Endothelial cell of umbilical vein (primary cell): ENCODE data around the gene C11orf58. TPM values are rescaled to one million over a fixed set of nuclear protein-coding genes. Genes with fewer than 3 reads are reported as not detected.

Source experiments
- BruUV-seq: library from RNA; stranded (reverse); fragments of 400-500 nt; replicated peaks from 2 replicates; lab custom pipeline; 2021; lab: Mats Ljungman, UMichigan
- CTCF ChIA-PET: fragments of 300-600, 350-600 bp; sonication (Branson Sonifier 250); formaldehyde crosslinking; loops from one replicate; lab custom pipeline; 2021; ENCODE audit warnings: antibody characterized with exemption, inconsistent platforms; lab: Charles Lee
- POLR2A ChIA-PET: fragments of 300-600, 350-600 bp; sonication (Branson Sonifier 250); formaldehyde crosslinking; loops from one replicate; lab custom pipeline; 2021; ENCODE audit warnings: antibody characterized with exemption, inconsistent platforms; lab: Charles Lee
- DNase-seq: peaks from one replicate; pipeline ENCODE4 v3.0.0-alpha.2; 2011; ENCODE audit warnings: low read depth, low spot score
- FAIRE-seq: peaks from 2 replicates; lab custom pipeline; 2011; peaks lifted over from hg19 to GRCh38; lab: Jason Lieb, UNC
- H2AFZ ChIP-seq: 2 replicates; pipeline ENCODE4 v1.6.0; 2012; ENCODE audit warnings: low read depth, low read length, control low read depth, inconsistent platforms
- H3K27ac ChIP-seq: 2 replicates; pipeline ENCODE4 v1.5.1; 2011; ENCODE audit warnings: low read depth, mild to moderate bottlenecking, control low read depth, low read length, moderate library complexity; ENCODE audit not compliant: insufficient read depth
- H3K27me3 ChIP-seq, 2 experiments: 2 replicates each; pipeline versions ENCODE4 v1.6.0 to v1.6.1; 2011; ENCODE audit warnings: low read length in 2 of 2, mixed read lengths in 1 of 2; ENCODE audit not compliant: control insufficient read depth in 2 of 2, insufficient read depth in 2 of 2
- H3K36me3 ChIP-seq, 2 experiments: 2 replicates in 1 of 2; 3 replicates in 1 of 2; pipeline ENCODE4 v1.5.1; 2011; ENCODE audit warnings: low read length in 2 of 2, mild to moderate bottlenecking in 1 of 2, moderate library complexity in 1 of 2; ENCODE audit not compliant: control insufficient read depth in 2 of 2, insufficient read depth in 2 of 2; ENCODE audit errors: extremely low read depth in 1 of 2
- H3K4me1 ChIP-seq: 3 replicates; pipeline ENCODE4 v1.5.1; 2011; ENCODE audit warnings: mild to moderate bottlenecking, low read length; ENCODE audit not compliant: control insufficient read depth, insufficient read depth; ENCODE audit errors: extremely low read depth
- H3K4me2 ChIP-seq: 2 replicates; pipeline ENCODE4 v1.6.1; 2011; ENCODE audit warnings: low read length, control low read depth, mixed read lengths; ENCODE audit not compliant: insufficient read depth
- H3K4me3 ChIP-seq, 3 experiments: fragments of 200-600 bp in 1 of 3; sonication (generic), shearing (Covaris generic) in 1 of 3; replicated peaks in 1 of 3; 2 replicates each; pipeline ENCODE4 v1.5.1; 2011 to 2016; ENCODE audit warnings: control low read depth in 3 of 3, low read length in 3 of 3, mild to moderate bottlenecking in 2 of 3, inconsistent platforms in 1 of 3, low read depth in 1 of 3, moderate library complexity in 1 of 3; ENCODE audit not compliant: insufficient read depth in 1 of 3
- H3K79me2 ChIP-seq: 2 replicates; pipeline ENCODE4 v1.6.0; 2012; ENCODE audit warnings: low read length, inconsistent platforms; ENCODE audit not compliant: control insufficient read depth, insufficient read depth
- H3K9ac ChIP-seq: replicated peaks from 2 replicates; pipeline ENCODE3; 2011; ENCODE audit warnings: low read length, control low read depth; ENCODE audit not compliant: insufficient read depth; ENCODE audit errors: extremely low read depth
- H3K9me1 ChIP-seq: replicated peaks from 3 replicates; pipeline ENCODE4 v1.6.0; 2011; ENCODE audit warnings: mild to moderate bottlenecking, low read length; ENCODE audit not compliant: control insufficient read depth, insufficient read depth; ENCODE audit errors: extremely low read depth
- H3K9me3 ChIP-seq: replicated peaks from 2 replicates; pipeline ENCODE4 v1.5.1; 2012; ENCODE audit warnings: low read length, inconsistent platforms; ENCODE audit not compliant: control insufficient read depth, insufficient read depth
- H4K20me1 ChIP-seq: replicated peaks from 2 replicates; pipeline ENCODE3; 2011; ENCODE audit warnings: mild to moderate bottlenecking, low read length; ENCODE audit not compliant: control insufficient read depth, insufficient read depth; ENCODE audit errors: extremely low read depth
- EZH2 ChIP-seq: IDR thresholded peaks from 2 replicates; pipeline ENCODE4 v1.6.1; 2012; ENCODE audit warnings: borderline replicate concordance, low read depth, mild to moderate bottlenecking, moderate library complexity, low read length, inconsistent platforms; ENCODE audit not compliant: severe bottlenecking
- FOS ChIP-seq: IDR thresholded peaks from 2 replicates; pipeline ENCODE4 v1.6.1; 2011; ENCODE audit warnings: mild to moderate bottlenecking, low read length, moderate library complexity, borderline replicate concordance; ENCODE audit not compliant: insufficient read depth
- GATA2 ChIP-seq: IDR thresholded peaks from 2 replicates; pipeline ENCODE4 v1.7.0; 2011; ENCODE audit warnings: low read depth, mild to moderate bottlenecking, moderate library complexity, mixed read lengths, low read length; ENCODE audit not compliant: insufficient read length, insufficient read depth
- JUN ChIP-seq: IDR thresholded peaks from 2 replicates; pipeline ENCODE4 v1.6.1; 2011; ENCODE audit warnings: borderline replicate concordance, low read depth; ENCODE audit not compliant: insufficient read length, insufficient read depth
- MYC ChIP-seq: IDR thresholded peaks from one replicate; pipeline ENCODE4 v1.6.1; 2011; ENCODE audit warnings: mild to moderate bottlenecking, low read depth, low read length
- POLR2A ChIP-seq: IDR thresholded peaks from 2 replicates; pipeline ENCODE4 v1.6.1; 2012; ENCODE audit warnings: low read depth, mild to moderate bottlenecking, control low read depth, low read length
- POLR2AphosphoS5 ChIP-seq: IDR thresholded peaks from 2 replicates; pipeline ENCODE4 v1.6.1; 2012; ENCODE audit warnings: low read depth, mild to moderate bottlenecking, control low read depth, low read length, moderate library complexity; ENCODE audit not compliant: insufficient read depth
- dilution Hi-C: fragments of 300-500 bp; cut with MboI; formaldehyde crosslinking; loops from one replicate; pipeline ENCODE4 v1.15.0; 2019; ENCODE audit warnings: low sequenced_read_pairs; ENCODE audit not compliant: extremely low pct_ligation_motif_present
- intact Hi-C: fragments of 100-400 bp; cut with micrococcal nuclease; formaldehyde crosslinking; loops from one replicate; pipeline ENCODE4 v1.10.0; 2022
- polyA plus RNA-seq, 4 experiments: library from polyadenylated mRNA; depleted of rRNA in 3 of 4; stranded (reverse) in 3 of 4; unstranded in 1 of 4; fragments of >200 nt; gene quantifications; 2 replicates each; pipeline versions ENCODE4 v1.2.1 to v1.2.3, GENCODE V29; 2011 to 2012; ENCODE audit warnings: missing spikeins in 1 of 4
- total RNA-seq: library from RNA; stranded (reverse); gene quantifications from 2 replicates; pipeline ENCODE4 v1.2.3, GENCODE V29; 2021
- TF ChIP-seq, protein P1 (sequence below): IDR thresholded peaks from 2 replicates; pipeline ENCODE4 v1.6.1; 2011; ENCODE audit not compliant: insufficient read depth, insufficient read length
- TF ChIP-seq, protein P2 (sequence below), 2 donors: IDR thresholded peaks; 1 replicate in 1 of 2; 2 replicates in 1 of 2; pipeline ENCODE4 v1.5.1; 2011; ENCODE audit warnings: low read length in 2 of 2, mild to moderate bottlenecking in 2 of 2, moderate library complexity in 2 of 2, control low read depth in 1 of 2, inconsistent platforms in 1 of 2, low read depth in 1 of 2; ENCODE audit not compliant: insufficient read depth in 1 of 2; ENCODE audit errors: extremely low read depth in 1 of 2

The C11orf58 gene
- total and polyA plus RNA-seq, 2 donors (not counting 3 experiments of a cell fraction or from before 2014, with no cell fraction given), result 88.4 to 150 TPM

DNA sequence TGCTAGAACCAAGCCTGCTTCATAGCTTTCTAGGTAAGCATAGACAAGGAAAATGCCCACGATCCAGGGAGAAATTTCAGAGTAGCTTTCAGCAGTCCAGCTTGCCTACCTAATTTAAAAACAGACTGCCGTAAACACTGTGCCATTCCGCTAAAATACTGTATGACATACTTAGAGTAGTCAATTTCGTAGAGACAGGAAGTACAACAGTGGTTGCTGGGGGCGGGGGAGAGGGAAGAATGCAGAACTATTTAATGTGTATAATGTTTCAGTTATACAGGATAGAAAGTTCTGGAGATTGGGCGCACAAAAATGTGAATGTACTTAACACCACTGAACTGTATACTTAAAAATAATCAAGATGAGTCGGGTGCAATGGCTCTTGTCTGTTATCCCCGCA, 56.7 kb downstream of the C11orf58 start:
- POLR2A ChIA-PET, result no interaction called here
- TF ChIP-seq JUN (no peak), GATA2 (no peak), POLR2A (no peak)
- no peaks in the 10 kb centered on the region for H3K27me3 ChIP-seq
- H3K79me2 ChIP-seq, result no peaks in the 10 kb centered on the region
- DNase-seq (no peak), FAIRE-seq (no peak)
- no peak overlapping the region for H3K4me2 ChIP-seq
- H3K9me3 ChIP-seq, result no peaks in the 10 kb centered on the region
- no peak overlapping the region for H3K9ac ChIP-seq
- peaks cover 25% of the 10 kb centered on the region for H3K4me1 ChIP-seq
- H3K36me3 ChIP-seq, result no peaks in the 10 kb centered on the region
- H3K9me1 ChIP-seq, result no peaks in the 10 kb centered on the region
- H4K20me1 ChIP-seq, result no peaks in the 10 kb centered on the region
- H3K27ac ChIP-seq, result no peak overlapping the region
- dilution Hi-C loops, result no loop called here
- intact Hi-C loops, result no loop called here
- no TSS peak for BruUV-seq
- CTCF ChIA-PET, result interaction anchor here (0.9 kb wide), 1 partner anchor 16 kb away, joined by 5 read pairs; no protein-coding TSS in a partner anchor
- no peak overlapping the region for H3K4me3 ChIP-seq
- H2AFZ ChIP-seq, result no peak overlapping the region

DNA sequence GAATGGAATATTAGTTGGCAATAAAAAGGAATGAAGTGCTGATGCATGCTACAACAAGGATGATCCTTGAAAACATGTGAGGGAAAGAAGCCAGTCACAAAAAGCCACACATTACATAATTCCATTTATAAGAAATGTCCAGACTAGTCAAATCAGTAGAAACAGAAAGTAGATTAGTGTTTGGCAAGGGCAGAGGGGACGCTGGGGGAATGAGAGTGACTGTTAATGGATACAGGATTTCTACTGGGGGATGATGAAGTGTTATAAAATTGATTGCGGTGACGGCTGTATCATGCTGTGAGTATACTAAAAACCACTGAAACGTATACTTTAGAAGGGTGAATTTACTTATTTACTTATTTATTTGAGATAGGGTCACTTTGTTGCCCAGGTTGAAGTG, 57.9 kb downstream of the C11orf58 start:
- peaks cover 16% of the 10 kb centered on the region for H3K4me1 ChIP-seq
- H3K27me3 ChIP-seq, result no peaks in the 10 kb centered on the region
- POLR2A ChIA-PET, result no interaction called here
- no peak overlapping the region for H3K27ac ChIP-seq
- no peaks in the 10 kb centered on the region for H3K79me2 ChIP-seq
- DNase-seq (no peak), FAIRE-seq (no peak)
- H3K36me3 ChIP-seq, result no peaks in the 10 kb centered on the region
- no peaks in the 10 kb centered on the region for H3K9me3 ChIP-seq
- H2AFZ ChIP-seq, result no peak overlapping the region
- BruUV-seq, result no TSS peak
- H3K4me3 ChIP-seq, result no peak overlapping the region
- intact Hi-C loops (no loop called here), dilution Hi-C loops (no loop called here)
- CTCF ChIA-PET, result no interaction called here
- no peaks in the 10 kb centered on the region for H4K20me1 ChIP-seq
- H3K9ac ChIP-seq, result no peak overlapping the region
- no peaks in the 10 kb centered on the region for H3K9me1 ChIP-seq
- H3K4me2 ChIP-seq, result no peak overlapping the region
- TF ChIP-seq, protein P1, sequence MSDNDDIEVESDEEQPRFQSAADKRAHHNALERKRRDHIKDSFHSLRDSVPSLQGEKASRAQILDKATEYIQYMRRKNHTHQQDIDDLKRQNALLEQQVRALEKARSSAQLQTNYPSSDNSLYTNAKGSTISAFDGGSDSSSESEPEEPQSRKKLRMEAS, result no peak
- no peak for TF ChIP-seq JUN
- no peak for TF ChIP-seq EZH2
- TF ChIP-seq POLR2AphosphoS5, result no peak
- no peak for TF ChIP-seq FOS
- no peak for TF ChIP-seq MYC
- TF ChIP-seq, protein P2, sequence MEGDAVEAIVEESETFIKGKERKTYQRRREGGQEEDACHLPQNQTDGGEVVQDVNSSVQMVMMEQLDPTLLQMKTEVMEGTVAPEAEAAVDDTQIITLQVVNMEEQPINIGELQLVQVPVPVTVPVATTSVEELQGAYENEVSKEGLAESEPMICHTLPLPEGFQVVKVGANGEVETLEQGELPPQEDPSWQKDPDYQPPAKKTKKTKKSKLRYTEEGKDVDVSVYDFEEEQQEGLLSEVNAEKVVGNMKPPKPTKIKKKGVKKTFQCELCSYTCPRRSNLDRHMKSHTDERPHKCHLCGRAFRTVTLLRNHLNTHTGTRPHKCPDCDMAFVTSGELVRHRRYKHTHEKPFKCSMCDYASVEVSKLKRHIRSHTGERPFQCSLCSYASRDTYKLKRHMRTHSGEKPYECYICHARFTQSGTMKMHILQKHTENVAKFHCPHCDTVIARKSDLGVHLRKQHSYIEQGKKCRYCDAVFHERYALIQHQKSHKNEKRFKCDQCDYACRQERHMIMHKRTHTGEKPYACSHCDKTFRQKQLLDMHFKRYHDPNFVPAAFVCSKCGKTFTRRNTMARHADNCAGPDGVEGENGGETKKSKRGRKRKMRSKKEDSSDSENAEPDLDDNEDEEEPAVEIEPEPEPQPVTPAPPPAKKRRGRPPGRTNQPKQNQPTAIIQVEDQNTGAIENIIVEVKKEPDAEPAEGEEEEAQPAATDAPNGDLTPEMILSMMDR (IDR thresholded peaks at IDR 0.05; ENCODE audit: extremely low read depth in 1 of 2, insufficient read depth in 1 of 2, low read depth in 1 of 2, low read length in 2 of 2), result no peak
- no peak for TF ChIP-seq GATA2
- TF ChIP-seq POLR2A, result no peak
